Panc1 (cell line): ENCODE measurements around the gene PRDX4. TPM values are rescaled to one million over a fixed set of nuclear protein-coding genes. Genes with fewer than 3 reads are reported as not detected.

Source experiments
- ATAC-seq: fragments of 200-7000 bp; cut with Tn5 transposase; 2 replicates; pipeline ENCODE4 v1.9.1; 2020; ENCODE audit warnings: mild to moderate bottlenecking, moderate library complexity
- BruUV-seq: library from RNA; stranded (reverse); fragments of 400-500 nt; replicated peaks from 2 replicates; lab custom pipeline; 2021; lab: Mats Ljungman, UMichigan
- CTCF ChIA-PET: fragments of 300-600 bp; sonication (Branson Sonifier 250); formaldehyde crosslinking; loops from one replicate; lab custom pipeline; 2022; ENCODE audit warnings: antibody characterized with exemption; lab: Charles Lee
- POLR2A ChIA-PET: fragments of 300-600 bp; sonication (Branson Sonifier 250); formaldehyde crosslinking; loops from one replicate; lab custom pipeline; 2022; ENCODE audit warnings: antibody characterized with exemption; lab: Charles Lee
- DNase-seq: peaks from one replicate; pipeline ENCODE4 v3.0.0-alpha.2; 2010; ENCODE audit warnings: low read depth, low spot score
- H3K27ac ChIP-seq: 2 replicates; pipeline ENCODE4 v1.5.1; 2011; ENCODE audit warnings: mild to moderate bottlenecking, low read length, inconsistent platforms
- H3K27me3 ChIP-seq: fragments of 200-500 bp; sonication (Bioruptor generic); 2 replicates; pipeline ENCODE4 v1.6.0; 2014; ENCODE audit warnings: low read length, inconsistent platforms; ENCODE audit not compliant: control insufficient read depth, insufficient read depth
- H3K36me3 ChIP-seq: fragments of 200-500 bp; sonication (Bioruptor generic); 2 replicates; pipeline ENCODE4 v1.5.1; 2014; ENCODE audit warnings: inconsistent platforms, mild to moderate bottlenecking, low read length, moderate library complexity; ENCODE audit not compliant: control insufficient read depth, insufficient read depth
- H3K4me1 ChIP-seq: 2 replicates; pipeline ENCODE4 v1.5.1; 2011; ENCODE audit warnings: inconsistent platforms, mild to moderate bottlenecking, low read length, moderate library complexity; ENCODE audit not compliant: control insufficient read depth, insufficient read depth
- H3K4me3 ChIP-seq, 2 experiments: 2 replicates each; pipeline ENCODE4 v1.5.1; 2011 to 2012; ENCODE audit warnings: low read depth in 2 of 2, low read length in 2 of 2, mild to moderate bottlenecking in 2 of 2, inconsistent platforms in 1 of 2, moderate library complexity in 1 of 2
- H3K9me3 ChIP-seq: fragments of 200-500 bp; sonication (Bioruptor generic); 2 replicates; pipeline ENCODE4 v1.5.1; 2014; ENCODE audit warnings: low read depth, mild to moderate bottlenecking, inconsistent platforms, low read length, moderate library complexity; ENCODE audit not compliant: control insufficient read depth, insufficient read depth
- POLR2AphosphoS5 ChIP-seq: IDR thresholded peaks from 2 replicates; pipeline ENCODE4 v1.6.1; 2012; ENCODE audit warnings: mild to moderate bottlenecking, low read depth, low read length, moderate library complexity
- SIN3A ChIP-seq: IDR thresholded peaks from 2 replicates; pipeline ENCODE4 v1.6.1; 2012; ENCODE audit warnings: low read depth, mild to moderate bottlenecking, low read length, moderate library complexity, borderline replicate concordance; ENCODE audit not compliant: insufficient read depth
- TCF7L2 ChIP-seq: IDR thresholded peaks from 2 replicates; pipeline ENCODE4 v1.6.1; 2011; ENCODE audit warnings: mild to moderate bottlenecking, low read depth, low read length, inconsistent platforms
- in situ Hi-C: cut with HindIII; loops from 2 replicates; pipeline ENCODE4 v1.10.0; 2016; ENCODE audit warnings: low sequenced_read_pairs, low pct_unique_long_range_greater_than_20kb
- intact Hi-C: fragments of 100-400 bp; cut with micrococcal nuclease; formaldehyde crosslinking; loops from one replicate; pipeline ENCODE4 v1.10.0; 2022; ENCODE audit not compliant: unreplicated experiment
- total RNA-seq: library from RNA; stranded (reverse); gene quantifications from one replicate; pipeline ENCODE4 v1.2.1, GENCODE V29; 2021; ENCODE audit not compliant: unreplicated experiment
- TF ChIP-seq, protein P1 (sequence below): fragments of 450-650 bp; IDR thresholded peaks from 2 replicates; pipeline ENCODE4 v1.5.1; 2017; ENCODE audit warnings: mild to moderate bottlenecking
- TF ChIP-seq, protein P2 (sequence below), 2 experiments: IDR thresholded peaks; 2 replicates each; pipeline ENCODE4 v1.6.1; 2011 to 2012; ENCODE audit warnings: low read depth in 2 of 2, control low read depth in 1 of 2, low read length in 1 of 2, mild to moderate bottlenecking in 1 of 2, moderate library complexity in 1 of 2; ENCODE audit not compliant: insufficient read depth in 1 of 2

PRDX4 gene
- total RNA-seq, 1 experiment from 2014 or later: 106 TPM

DNA sequence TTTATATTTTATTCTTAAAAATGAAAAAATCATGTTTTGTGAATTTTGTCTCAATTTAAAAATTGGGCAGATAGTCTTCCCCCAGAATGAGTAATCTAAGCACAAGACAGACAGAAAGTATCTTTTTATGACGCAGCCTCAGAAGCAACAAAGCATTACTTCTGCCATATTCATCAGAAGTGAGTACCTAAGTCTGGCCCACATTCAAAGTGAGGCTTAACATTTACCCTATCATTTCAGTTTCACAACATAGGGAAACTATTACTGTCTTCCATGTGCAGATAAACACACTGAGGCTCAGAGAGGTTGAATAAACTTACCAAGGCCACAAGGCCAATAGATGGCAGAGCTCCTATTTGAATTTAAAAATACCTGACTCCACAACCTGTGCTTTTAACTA, 4.4 kb upstream of the PRDX4 start:
- H3K27ac ChIP-seq: no peak overlapping the region
- intact Hi-C loops (no loop called here), in situ Hi-C loops (no loop called here)
- ATAC-seq: no peak
- no peaks in the 10 kb centered on the region for H3K36me3 ChIP-seq
- peaks cover 2% of the 10 kb centered on the region for H3K4me1 ChIP-seq
- DNase-seq: no peak
- CTCF ChIA-PET: no interaction called here
- no peaks in the 10 kb centered on the region for H3K9me3 ChIP-seq
- no TSS peak for BruUV-seq
- H3K4me3 ChIP-seq: no peak overlapping the region
- TF ChIP-seq, protein P1, sequence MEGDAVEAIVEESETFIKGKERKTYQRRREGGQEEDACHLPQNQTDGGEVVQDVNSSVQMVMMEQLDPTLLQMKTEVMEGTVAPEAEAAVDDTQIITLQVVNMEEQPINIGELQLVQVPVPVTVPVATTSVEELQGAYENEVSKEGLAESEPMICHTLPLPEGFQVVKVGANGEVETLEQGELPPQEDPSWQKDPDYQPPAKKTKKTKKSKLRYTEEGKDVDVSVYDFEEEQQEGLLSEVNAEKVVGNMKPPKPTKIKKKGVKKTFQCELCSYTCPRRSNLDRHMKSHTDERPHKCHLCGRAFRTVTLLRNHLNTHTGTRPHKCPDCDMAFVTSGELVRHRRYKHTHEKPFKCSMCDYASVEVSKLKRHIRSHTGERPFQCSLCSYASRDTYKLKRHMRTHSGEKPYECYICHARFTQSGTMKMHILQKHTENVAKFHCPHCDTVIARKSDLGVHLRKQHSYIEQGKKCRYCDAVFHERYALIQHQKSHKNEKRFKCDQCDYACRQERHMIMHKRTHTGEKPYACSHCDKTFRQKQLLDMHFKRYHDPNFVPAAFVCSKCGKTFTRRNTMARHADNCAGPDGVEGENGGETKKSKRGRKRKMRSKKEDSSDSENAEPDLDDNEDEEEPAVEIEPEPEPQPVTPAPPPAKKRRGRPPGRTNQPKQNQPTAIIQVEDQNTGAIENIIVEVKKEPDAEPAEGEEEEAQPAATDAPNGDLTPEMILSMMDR: no peak
- no peaks in the 10 kb centered on the region for H3K27me3 ChIP-seq
- POLR2A ChIA-PET: no interaction called here

DNA sequence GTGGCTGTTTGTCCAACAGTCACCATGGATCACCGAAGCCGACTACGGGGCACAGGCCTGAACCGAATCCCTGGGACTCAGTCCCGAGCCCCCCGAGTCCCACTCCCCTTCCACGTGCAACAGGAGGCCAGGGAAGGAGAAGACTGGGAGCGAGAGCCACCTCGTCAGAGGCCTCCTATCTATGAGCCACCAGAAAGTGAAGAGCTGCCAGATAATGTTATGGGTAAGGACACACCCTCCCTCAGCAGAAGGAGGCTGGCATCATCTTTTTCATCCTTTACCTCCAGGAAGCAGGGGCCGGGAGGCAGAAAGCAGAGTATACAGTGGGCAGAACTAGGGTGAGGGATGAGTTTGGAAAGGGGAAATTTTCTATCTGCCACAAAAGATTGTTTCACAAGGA, 2.8 kb upstream of the PRDX4 start:
- POLR2A ChIA-PET: no interaction called here

DNA sequence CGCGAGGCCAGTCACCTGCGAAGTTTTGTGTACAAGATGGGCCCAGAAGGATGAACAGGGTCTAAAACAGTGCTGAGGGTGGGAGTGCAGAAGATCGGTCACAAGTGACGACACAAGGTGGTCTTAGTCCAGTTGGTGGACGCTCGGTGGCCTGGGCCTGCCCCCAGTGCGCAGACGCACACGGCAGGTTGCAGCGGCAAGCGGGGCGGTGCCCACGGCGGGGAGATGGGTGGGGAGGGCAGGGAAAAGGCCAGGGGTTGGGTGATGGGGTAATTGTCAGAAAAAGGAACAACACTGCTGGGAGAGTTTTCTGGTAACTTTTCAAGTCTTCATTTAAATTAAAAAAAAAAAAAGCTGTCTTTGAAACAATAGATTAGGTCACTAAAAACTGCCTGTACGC, 1.0 kb upstream of the PRDX4 start:
- intact Hi-C loops (no loop called here), in situ Hi-C loops (no loop called here)
- H3K4me1 ChIP-seq: peaks cover 2% of the 10 kb centered on the region
- no peaks in the 10 kb centered on the region for H3K9me3 ChIP-seq
- BruUV-seq: no TSS peak
- TF ChIP-seq, protein P1: no peak
- TF ChIP-seq TCF7L2 (no peak), POLR2AphosphoS5 (no peak), SIN3A (no peak)
- TF ChIP-seq, protein P2, sequence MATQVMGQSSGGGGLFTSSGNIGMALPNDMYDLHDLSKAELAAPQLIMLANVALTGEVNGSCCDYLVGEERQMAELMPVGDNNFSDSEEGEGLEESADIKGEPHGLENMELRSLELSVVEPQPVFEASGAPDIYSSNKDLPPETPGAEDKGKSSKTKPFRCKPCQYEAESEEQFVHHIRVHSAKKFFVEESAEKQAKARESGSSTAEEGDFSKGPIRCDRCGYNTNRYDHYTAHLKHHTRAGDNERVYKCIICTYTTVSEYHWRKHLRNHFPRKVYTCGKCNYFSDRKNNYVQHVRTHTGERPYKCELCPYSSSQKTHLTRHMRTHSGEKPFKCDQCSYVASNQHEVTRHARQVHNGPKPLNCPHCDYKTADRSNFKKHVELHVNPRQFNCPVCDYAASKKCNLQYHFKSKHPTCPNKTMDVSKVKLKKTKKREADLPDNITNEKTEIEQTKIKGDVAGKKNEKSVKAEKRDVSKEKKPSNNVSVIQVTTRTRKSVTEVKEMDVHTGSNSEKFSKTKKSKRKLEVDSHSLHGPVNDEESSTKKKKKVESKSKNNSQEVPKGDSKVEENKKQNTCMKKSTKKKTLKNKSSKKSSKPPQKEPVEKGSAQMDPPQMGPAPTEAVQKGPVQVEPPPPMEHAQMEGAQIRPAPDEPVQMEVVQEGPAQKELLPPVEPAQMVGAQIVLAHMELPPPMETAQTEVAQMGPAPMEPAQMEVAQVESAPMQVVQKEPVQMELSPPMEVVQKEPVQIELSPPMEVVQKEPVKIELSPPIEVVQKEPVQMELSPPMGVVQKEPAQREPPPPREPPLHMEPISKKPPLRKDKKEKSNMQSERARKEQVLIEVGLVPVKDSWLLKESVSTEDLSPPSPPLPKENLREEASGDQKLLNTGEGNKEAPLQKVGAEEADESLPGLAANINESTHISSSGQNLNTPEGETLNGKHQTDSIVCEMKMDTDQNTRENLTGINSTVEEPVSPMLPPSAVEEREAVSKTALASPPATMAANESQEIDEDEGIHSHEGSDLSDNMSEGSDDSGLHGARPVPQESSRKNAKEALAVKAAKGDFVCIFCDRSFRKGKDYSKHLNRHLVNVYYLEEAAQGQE (IDR thresholded peaks at IDR 0.05; ENCODE audit: insufficient read depth in 1 of 2, low read depth in 2 of 2, low read length in 1 of 2): no peak
- no peak for DNase-seq
- no peak for ATAC-seq
- H3K27ac ChIP-seq: peak overlapping the region; percentile 83; the same call in 1 of the 2 replicates
- CTCF ChIA-PET: no interaction called here
- POLR2A ChIA-PET: no interaction called here
- no peaks in the 10 kb centered on the region for H3K27me3 ChIP-seq
- no peaks in the 10 kb centered on the region for H3K36me3 ChIP-seq
- no peak overlapping the region for H3K4me3 ChIP-seq

More for the DNA sequence above, 2.8 kb upstream of the PRDX4 start:
- H3K4me3 ChIP-seq: no peak overlapping the region
- TF ChIP-seq, protein P2 (IDR thresholded peaks at IDR 0.05; ENCODE audit: insufficient read depth in 1 of 2, low read depth in 2 of 2, low read length in 1 of 2): no peak
- no peak for TF ChIP-seq POLR2AphosphoS5
- in situ Hi-C loops (no loop called here), intact Hi-C loops (no loop called here)
- no peak overlapping the region for H3K27ac ChIP-seq
- H3K27me3 ChIP-seq: no peaks in the 10 kb centered on the region
- no peak for ATAC-seq
- no peaks in the 10 kb centered on the region for H3K9me3 ChIP-seq
- H3K4me1 ChIP-seq: peaks cover 2% of the 10 kb centered on the region
- CTCF ChIA-PET: no interaction called here
- H3K36me3 ChIP-seq: no peaks in the 10 kb centered on the region
- no TSS peak for BruUV-seq
- no peak for DNase-seq
